GM19240 (cell line): Measurements from ENCODE around the gene TTC33.

ENCODE experiments used
- DNase-seq: peaks from one replicate; pipeline ENCODE4 v3.0.0; 2011; ENCODE audit warnings: low spot score; ENCODE audit not compliant: insufficient read length

Gene TTC33

DNA sequence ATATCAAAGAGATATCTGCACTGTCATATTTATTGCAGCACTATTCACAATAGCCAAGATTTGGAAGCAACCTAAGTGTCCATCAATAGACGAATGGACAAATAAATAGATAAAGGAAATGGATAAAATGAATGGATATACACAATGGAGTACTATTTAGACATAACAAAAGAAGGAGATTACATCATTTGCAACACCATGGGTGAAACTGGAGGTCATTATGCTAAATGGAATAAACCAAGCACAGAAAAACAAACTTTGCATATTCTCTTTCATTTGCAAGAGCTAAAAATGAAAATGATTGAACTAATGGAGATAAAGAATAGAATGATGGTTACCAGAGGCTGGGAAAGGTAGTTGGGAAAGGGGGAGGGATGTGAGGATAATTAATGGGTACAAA, 231.1 kb downstream of the TTC33 start:
- no peak for DNase-seq

GRCh38 chr5:40521925-40522324, 233.8 kb downstream of the TTC33 start:
- no peak for DNase-seq

- DNase-seq = no peak
These were observed 234.5 kb downstream of the TTC33 start for GRCh38 chr5:40521108-40521785.

DNA sequence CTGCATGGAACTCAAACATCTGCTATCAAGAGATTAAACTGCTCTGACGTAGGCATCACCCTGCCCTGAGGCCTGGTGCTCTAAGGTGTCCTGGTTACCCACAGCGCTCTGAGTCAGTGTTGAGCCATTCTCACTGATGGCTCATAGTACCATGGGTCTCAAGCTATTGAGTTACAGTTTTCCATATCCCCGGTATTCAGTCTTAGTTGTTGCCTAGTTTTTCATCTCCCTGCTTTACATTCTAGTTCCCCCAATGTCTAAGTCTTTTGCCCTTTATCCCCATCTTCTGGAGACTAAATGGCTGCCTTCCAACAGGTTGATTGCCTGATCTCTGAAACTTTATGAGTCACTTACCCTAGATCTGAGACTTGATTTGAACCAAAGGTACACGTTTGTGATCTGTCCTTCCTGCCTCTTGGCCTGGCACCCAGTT, 237.3 kb downstream of the TTC33 start:
- DNase-seq = no peak

- no peak for DNase-seq
These were observed 240.3 kb downstream of the TTC33 start for GRCh38 chr5:40515476-40515875.

DNA sequence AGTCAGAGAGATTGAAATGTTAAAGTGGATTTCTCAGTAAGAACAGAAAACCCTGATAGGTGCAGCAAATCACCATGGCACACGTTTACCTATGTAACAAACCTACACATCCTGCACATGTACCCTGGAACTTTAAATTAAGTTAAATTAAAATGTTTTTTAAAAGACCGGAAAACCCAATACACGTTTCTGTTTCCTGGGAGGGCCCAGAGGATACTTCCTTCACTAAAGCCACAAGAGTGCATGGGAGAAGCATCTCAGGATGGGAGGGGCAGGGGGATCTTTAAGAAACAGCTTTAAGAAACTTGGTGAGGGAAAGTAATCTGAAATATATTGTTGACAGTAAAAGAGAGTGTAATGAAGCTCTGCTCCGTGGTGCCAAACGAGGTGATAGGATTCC, 240.8 kb downstream of the TTC33 start:
- no peak for DNase-seq

- no peak for DNase-seq
These were observed 244.0 kb downstream of the TTC33 start for GRCh38 chr5:40511801-40512200.

GRCh38 chr5:40507095-40507494, 248.7 kb downstream of the TTC33 start:
- DNase-seq = no peak

GRCh38 chr5:40505031-40505430, 250.7 kb downstream of the TTC33 start:
- no peak for DNase-seq

- DNase-seq = no peak
These were observed 252.3 kb downstream of the TTC33 start for GRCh38 chr5:40503439-40503838.

DNA sequence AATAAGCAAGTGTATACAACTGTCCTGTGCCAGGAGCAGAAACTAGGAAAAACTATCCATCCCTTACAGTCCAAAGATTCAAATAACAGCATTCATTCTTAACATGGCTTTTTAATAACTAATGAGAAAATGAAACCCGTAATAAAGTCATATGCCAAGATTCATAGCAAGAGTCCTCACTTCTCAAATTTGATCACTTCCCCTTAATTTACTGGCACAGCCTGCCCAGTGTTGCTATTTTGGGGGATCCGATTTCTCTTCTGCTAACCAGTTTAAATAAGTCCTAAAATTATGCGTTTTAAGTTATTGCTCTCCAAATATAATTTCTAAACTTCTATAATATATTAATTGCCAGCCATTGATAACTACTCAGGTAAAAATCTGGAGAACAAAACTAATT, 253.0 kb downstream of the TTC33 start:
- no peak for DNase-seq

- DNase-seq = no peak
These were observed 253.9 kb downstream of the TTC33 start for GRCh38 chr5:40501711-40502444.

DNA sequence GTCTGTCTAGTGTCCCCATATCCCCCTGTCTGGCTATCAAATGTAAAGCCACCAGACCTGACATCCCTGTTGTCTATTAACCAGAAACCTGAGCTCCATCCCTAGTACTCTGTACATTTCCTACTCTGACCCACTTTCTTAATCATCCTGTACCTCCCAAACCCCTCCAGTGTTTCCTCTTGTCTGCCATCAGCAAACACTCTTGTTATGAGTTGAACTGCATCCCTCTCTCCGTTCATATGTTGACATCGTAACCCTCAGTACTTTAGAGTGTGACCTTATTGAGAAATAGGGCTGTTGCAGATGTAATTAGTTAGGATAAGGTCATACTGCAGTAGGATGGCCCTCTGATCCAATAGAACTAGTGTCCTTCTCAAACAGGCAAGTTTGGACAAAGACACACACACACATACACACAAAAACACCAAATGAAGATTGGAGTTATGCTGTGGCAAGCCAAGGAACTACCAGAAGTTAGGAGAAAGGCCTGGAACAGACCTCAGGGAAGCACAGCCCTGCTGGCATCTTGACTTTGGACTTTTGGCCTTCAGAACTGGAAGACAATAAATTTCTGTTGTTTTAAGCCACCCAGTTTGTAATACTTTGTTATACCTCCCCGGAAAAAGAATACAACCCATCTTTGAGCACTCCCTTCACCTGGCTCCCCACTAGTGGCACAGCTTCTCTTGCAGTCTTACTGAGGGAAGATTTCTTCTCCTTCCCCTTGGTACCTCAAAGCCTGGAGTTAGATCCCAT, 256.1 kb downstream of the TTC33 start:
- DNase-seq = no peak

GRCh38 chr5:40499007-40499406, 256.8 kb downstream of the TTC33 start:
- no peak for DNase-seq

- no peak for DNase-seq
These were observed 258.2 kb downstream of the TTC33 start for GRCh38 chr5:40497573-40497972.

- DNase-seq = no peak
These were observed 260.5 kb downstream of the TTC33 start for GRCh38 chr5:40495237-40495635.

DNA sequence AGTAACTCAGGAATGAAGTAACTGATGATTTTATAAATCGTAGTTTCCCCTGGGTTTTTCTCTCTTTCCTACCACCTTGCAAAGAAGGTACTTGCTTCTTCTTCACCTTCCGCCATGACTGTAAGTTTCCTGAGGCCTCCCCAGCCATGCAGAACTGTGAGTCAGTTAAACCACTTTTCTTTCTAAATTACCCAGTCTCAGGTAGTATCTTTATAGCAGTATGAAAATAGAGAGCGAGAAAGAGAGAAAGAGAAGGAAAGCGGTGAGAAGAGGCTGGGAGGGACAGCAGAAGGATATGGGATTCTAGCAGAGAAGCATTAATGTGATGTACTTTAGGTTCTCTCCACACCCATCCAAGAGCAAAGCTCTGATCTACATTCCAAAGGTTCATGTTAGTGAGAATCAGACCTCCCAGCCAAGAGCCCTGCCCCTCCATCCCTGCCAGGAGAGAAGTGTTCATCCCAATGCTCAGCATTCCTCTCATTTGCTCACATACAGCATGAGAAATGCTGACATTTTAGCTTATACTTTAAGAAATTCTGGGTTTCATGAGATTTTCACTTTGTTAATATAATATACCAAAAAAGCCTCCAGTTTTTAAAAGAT, 261.0 kb downstream of the TTC33 start:
- DNase-seq = no peak

DNA sequence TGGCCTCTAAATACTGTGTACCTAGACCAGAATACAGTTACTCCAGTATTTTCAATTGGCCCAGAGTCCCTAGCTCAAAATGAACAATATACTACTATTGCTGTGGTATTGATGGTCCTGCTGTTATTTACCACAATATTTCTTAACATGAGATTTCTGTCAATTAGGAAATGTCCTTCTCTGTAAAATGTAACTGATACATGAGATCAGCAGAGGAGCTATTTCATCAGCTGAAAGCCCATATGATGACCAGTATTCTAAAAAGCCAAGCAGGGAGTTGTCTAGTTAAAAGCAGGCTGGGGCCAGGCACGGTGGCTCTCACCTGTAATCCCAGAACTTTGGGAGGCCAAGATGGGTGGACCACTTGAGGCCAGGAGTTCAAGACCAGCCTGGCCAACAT, 263.7 kb downstream of the TTC33 start:
- DNase-seq = no peak

DNA sequence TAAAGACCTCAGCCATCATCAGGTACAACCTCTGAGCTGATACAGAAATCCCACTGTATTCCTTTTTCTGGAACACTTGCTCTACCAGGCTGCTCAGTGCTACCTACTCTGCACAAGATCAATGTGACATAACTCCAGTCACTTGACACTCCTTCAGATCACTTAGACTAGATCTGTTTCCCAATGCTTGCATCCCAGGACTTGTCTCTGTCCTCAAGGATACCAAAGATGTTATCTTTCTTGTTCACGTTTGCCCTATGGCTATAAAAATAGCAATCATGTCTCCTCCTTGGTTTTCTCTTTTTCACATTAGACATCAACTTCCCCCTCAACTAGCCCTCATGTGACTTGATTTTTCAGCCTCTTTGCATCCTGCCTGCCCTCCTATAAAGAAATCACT, 264.1 kb downstream of the TTC33 start:
- DNase-seq = no peak

DNA sequence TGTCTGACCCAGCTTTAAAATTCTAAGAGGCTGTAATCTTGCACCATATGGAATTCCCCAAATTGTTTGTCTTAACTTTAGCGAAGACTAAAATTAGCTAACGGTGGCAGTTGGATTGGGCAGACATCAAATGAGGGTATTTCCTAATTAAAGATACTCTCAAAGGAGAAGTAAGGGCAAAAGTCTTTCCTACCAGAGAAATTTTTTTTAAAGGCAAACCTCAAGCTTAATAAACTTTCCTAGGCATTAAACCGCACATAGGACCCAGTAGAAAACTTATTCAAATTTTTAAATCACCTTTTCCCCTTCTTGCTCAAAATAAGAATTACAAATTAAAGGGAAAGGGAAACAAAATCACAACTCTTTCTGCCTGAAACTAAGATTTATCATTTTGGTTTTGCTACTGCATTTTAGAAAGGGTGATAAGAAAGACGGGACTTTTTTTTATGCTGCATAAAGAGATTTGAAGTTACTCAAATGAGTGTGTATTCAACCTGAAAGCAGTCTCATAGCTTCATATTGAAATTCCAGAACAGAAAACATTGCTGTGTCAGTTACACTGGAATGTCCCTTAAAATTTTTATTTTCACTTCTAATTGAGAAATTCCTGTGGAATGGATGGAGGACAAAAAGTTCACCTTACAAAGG, 265.2 kb downstream of the TTC33 start:
- no peak for DNase-seq

GRCh38 chr5:40489421-40489820, 266.3 kb downstream of the TTC33 start:
- no peak for DNase-seq
